HepG2 (cell line): ENCODE results near the gene CARS2. TPM values are rescaled to one million over a fixed set of nuclear protein-coding genes. Genes with fewer than 3 reads are reported as not detected.

Experiments
- EP300 ChIP-seq, 3 experiments: sonication (generic) in 1 of 3; formaldehyde crosslinking in 1 of 3; IDR thresholded peaks; 2 replicates each; pipeline versions ENCODE4 v1.5.1 to v1.6.1; 2011 to 2020; ENCODE audit warnings: low read depth in 2 of 3, low read length in 2 of 3, borderline replicate concordance in 1 of 3, improper control_type of control experiment in 1 of 3, mild to moderate bottlenecking in 1 of 3, missing genetic modification reagents in 1 of 3, moderate library complexity in 1 of 3
- HNRNPL ChIP-seq: fragments of 200-400 bp; formaldehyde crosslinking; IDR thresholded peaks from 2 replicates; pipeline ENCODE4 v1.6.1; 2017; ENCODE audit warnings: mild to moderate bottlenecking, low read depth, low read length
- ISL2 ChIP-seq: sonication (generic); formaldehyde crosslinking; IDR thresholded peaks from 2 replicates; pipeline ENCODE4 v1.5.0; 2020; ENCODE audit warnings: missing genetic modification reagents
- KLF12 ChIP-seq: sonication (generic); formaldehyde crosslinking; IDR thresholded peaks from 2 replicates; pipeline ENCODE4 v1.4.0; 2020; ENCODE audit warnings: missing genetic modification reagents, borderline replicate concordance
- KLF15 ChIP-seq: sonication (generic); formaldehyde crosslinking; IDR thresholded peaks from 2 replicates; pipeline ENCODE4 v1.8.1; 2023; ENCODE audit warnings: borderline replicate concordance, mild to moderate bottlenecking, inconsistent platforms, missing genetic modification reagents, mixed read lengths
- NFKB2 ChIP-seq: sonication (generic); formaldehyde crosslinking; IDR thresholded peaks from 2 replicates; pipeline ENCODE4 v1.4.0; 2020; ENCODE audit warnings: missing genetic modification reagents, borderline replicate concordance
- PHB2 ChIP-seq: fragments of 450-650 bp; IDR thresholded peaks from 2 replicates; pipeline ENCODE4 v1.6.1; 2018; ENCODE audit not compliant: partially characterized antibody
- POLR2AphosphoS5 ChIP-seq: IDR thresholded peaks from 2 replicates; pipeline ENCODE4 v1.6.1; 2012; ENCODE audit warnings: low read depth, low read length
- PRDM10 ChIP-seq: sonication (generic); formaldehyde crosslinking; IDR thresholded peaks from 2 replicates; pipeline ENCODE4 v1.4.0; 2020; ENCODE audit warnings: low read depth, missing genetic modification reagents
- RBFOX2 ChIP-seq: fragments of 200-400 bp; formaldehyde crosslinking; IDR thresholded peaks from 2 replicates; pipeline ENCODE4 v1.6.1; 2017; ENCODE audit warnings: low read depth, mild to moderate bottlenecking, low read length
- RFXANK ChIP-seq: IDR thresholded peaks from 2 replicates; pipeline ENCODE4 v1.6.1; 2016
- SIN3A ChIP-seq: IDR thresholded peaks from 2 replicates; pipeline ENCODE4 v1.6.1; 2011; ENCODE audit warnings: low read depth, mild to moderate bottlenecking, control low read depth, low read length, borderline replicate concordance
- SIX1 ChIP-seq: sonication (generic); formaldehyde crosslinking; IDR thresholded peaks from 2 replicates; pipeline ENCODE4 v1.4.0; 2020; ENCODE audit warnings: missing genetic modification reagents, borderline replicate concordance
- TBP ChIP-seq: sonication (generic); formaldehyde crosslinking; IDR thresholded peaks from 2 replicates; pipeline ENCODE4 v1.5.0; 2020; ENCODE audit warnings: missing genetic modification reagents
- TCF12 ChIP-seq, 2 experiments: fragments of 450-650 bp in 1 of 2; sonication (generic) in 1 of 2; formaldehyde crosslinking in 1 of 2; IDR thresholded peaks; 2 replicates each; pipeline versions ENCODE4 v1.6.1 to v1.8.0; 2017 to 2022; ENCODE audit warnings: antibody characterized with exemption in 1 of 2, mild to moderate bottlenecking in 1 of 2, missing genetic modification reagents in 1 of 2, moderate library complexity in 1 of 2
- ZMYM2 ChIP-seq: sonication (generic); formaldehyde crosslinking; IDR thresholded peaks from 2 replicates; pipeline ENCODE4 v1.8.0; 2022; ENCODE audit warnings: mild to moderate bottlenecking, missing genetic modification reagents
- ZNF747 ChIP-seq: sonication (generic); formaldehyde crosslinking; IDR thresholded peaks from 2 replicates; pipeline ENCODE4 v1.8.1; 2023; ENCODE audit warnings: missing genetic modification reagents, mild to moderate bottlenecking, borderline replicate concordance
- ZSCAN20 ChIP-seq: sonication (generic); formaldehyde crosslinking; IDR thresholded peaks from 2 replicates; pipeline ENCODE4 v1.4.0; 2020; ENCODE audit warnings: missing genetic modification reagents, mild to moderate bottlenecking, borderline replicate concordance
- polyA plus RNA-seq, 8 experiments: library from polyadenylated mRNA; depleted of rRNA in 3 of 8; stranded (reverse) in 7 of 8; unstranded in 1 of 8; fragments of >200 nt; fragmentation: Illumina TruSeq in 4 of 8; extraction: Trizol in 4 of 8; gene quantifications; 2 replicates each; pipeline versions ENCODE4 v1.2.1 to v1.2.3, GENCODE V29; 2011 to 2016; ENCODE audit warnings: low read depth in 4 of 8, missing spikeins in 1 of 8, mixed read lengths in 1 of 8; ENCODE audit not compliant: insufficient read depth in 1 of 8
- total RNA-seq, 5 experiments: library from RNA; depleted of rRNA; stranded (reverse); fragments of >200 nt; fragmentation: Illumina TruSeq; extraction: Trizol; gene quantifications; 2 replicates each; pipeline ENCODE4 v1.2.3, GENCODE V29; 2016; ENCODE audit warnings: low read depth in 1 of 5
- TF ChIP-seq, protein P1 (sequence below): sonication (generic); formaldehyde crosslinking; IDR thresholded peaks from 2 replicates; pipeline ENCODE4 v1.4.0; 2020; ENCODE audit warnings: missing genetic modification reagents, mild to moderate bottlenecking, borderline replicate concordance
- TF ChIP-seq, protein P2 (sequence below): sonication (generic); formaldehyde crosslinking; IDR thresholded peaks from 2 replicates; pipeline ENCODE4 v1.5.1; 2020; ENCODE audit warnings: missing genetic modification reagents, mild to moderate bottlenecking, borderline replicate concordance

The CARS2 gene
- total and polyA plus RNA-seq, 2 of the 13 experiments (the other 11 are each of a cell fraction or from before 2014, with no cell fraction given): 41.1 to 59.3 TPM

- TF ChIP-seq, protein P1, sequence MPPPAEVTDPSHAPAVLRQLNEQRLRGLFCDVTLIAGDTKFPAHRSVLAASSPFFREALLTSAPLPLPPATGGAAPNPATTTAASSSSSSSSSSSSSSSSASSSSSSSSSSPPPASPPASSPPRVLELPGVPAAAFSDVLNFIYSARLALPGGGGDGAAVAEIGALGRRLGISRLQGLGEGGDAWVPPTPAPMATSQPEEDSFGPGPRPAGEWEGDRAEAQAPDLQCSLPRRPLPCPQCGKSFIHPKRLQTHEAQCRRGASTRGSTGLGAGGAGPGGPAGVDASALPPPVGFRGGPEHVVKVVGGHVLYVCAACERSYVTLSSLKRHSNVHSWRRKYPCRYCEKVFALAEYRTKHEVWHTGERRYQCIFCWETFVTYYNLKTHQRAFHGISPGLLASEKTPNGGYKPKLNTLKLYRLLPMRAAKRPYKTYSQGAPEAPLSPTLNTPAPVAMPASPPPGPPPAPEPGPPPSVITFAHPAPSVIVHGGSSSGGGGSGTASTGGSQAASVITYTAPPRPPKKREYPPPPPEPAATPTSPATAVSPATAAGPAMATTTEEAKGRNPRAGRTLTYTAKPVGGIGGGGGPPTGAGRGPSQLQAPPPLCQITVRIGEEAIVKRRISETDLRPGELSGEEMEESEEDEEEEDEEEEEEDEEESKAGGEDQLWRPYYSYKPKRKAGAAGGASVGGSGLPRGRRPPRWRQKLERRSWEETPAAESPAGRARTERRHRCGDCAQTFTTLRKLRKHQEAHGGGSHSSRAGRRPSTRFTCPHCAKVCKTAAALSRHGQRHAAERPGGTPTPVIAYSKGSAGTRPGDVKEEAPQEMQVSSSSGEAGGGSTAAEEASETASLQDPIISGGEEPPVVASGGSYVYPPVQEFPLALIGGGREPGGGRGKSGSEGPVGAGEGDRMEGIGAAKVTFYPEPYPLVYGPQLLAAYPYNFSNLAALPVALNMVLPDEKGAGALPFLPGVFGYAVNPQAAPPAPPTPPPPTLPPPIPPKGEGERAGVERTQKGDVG (CRISPR knock-in tag): no peak
- TF ChIP-seq PRDM10 (CRISPR knock-in tag) (peak; percentile 53; the same call in 1 of the 2 replicates), TBP (CRISPR knock-in tag) (no peak), KLF15 (no peak), KLF12 (CRISPR knock-in tag) (no peak; the same call in 1 of the 2 replicates), SIN3A (peak; percentile 17; the same call in 1 of the 2 replicates), RBFOX2 (peak; percentile 85), ZMYM2 (CRISPR knock-in tag) (no peak), NFKB2 (no peak), RFXANK (CRISPR knock-in tag) (no peak), ZNF747 (CRISPR knock-in tag) (peak; percentile 57), TCF12 (IDR thresholded peaks at IDR 0.05) (no peak), TCF12 (CRISPR knock-in tag; IDR thresholded peaks at IDR 0.05) (no peak), EP300 (IDR thresholded peaks at IDR 0.05; ENCODE audit: low read depth in 2 of 2, low read length in 2 of 2) (0 out of 4 replicates have a peak, but pooled peaks of 1 of the 2 experiments have one; percentile 15), EP300 (CRISPR knock-in tag; IDR thresholded peaks at IDR 0.05; ENCODE audit: borderline replicate concordance) (no peak), ZSCAN20 (CRISPR knock-in tag) (peak; percentile 91), POLR2AphosphoS5 (peak; percentile 80), HNRNPL (no peak), ISL2 (CRISPR knock-in tag) (peak; percentile 64; the same call in 1 of the 2 replicates), PHB2 (no peak), SIX1 (CRISPR knock-in tag) (no peak)
- TF ChIP-seq, protein P2, sequence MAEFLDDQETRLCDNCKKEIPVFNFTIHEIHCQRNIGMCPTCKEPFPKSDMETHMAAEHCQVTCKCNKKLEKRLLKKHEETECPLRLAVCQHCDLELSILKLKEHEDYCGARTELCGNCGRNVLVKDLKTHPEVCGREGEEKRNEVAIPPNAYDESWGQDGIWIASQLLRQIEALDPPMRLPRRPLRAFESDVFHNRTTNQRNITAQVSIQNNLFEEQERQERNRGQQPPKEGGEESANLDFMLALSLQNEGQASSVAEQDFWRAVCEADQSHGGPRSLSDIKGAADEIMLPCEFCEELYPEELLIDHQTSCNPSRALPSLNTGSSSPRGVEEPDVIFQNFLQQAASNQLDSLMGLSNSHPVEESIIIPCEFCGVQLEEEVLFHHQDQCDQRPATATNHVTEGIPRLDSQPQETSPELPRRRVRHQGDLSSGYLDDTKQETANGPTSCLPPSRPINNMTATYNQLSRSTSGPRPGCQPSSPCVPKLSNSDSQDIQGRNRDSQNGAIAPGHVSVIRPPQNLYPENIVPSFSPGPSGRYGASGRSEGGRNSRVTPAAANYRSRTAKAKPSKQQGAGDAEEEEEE (CRISPR knock-in tag): no peak
Observed at GRCh38 chr13:110615322-110616102, 90.4 kb downstream of the CARS2 start, which contains the start of gene NAXD (continued).
